ENCODE results near the gene RGP1. TPM values are rescaled to one million over a fixed set of nuclear protein-coding genes. Genes with fewer than 3 reads are reported as not detected.

RGP1 gene
- total RNA-seq, 1 donor from 2014 or later: 10.2 TPM

DNA sequence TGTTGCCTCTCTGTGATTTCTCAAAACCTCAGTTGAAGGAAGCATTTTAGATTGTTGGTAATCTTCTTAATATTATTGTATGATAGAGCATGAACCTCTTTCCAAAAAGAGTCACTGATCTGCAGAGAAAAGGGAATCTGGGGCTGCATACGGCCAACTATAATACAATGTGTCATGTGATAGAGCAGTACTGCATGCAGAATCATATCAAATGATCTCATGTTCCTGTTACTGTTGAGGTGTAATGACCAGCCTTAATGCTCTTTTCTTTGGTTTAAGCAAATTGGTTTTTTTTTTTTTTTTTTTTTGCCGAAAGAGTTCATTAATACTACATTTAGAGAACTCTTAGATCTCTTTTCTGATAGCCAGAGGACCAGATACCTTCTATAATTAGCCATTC lies 17.9 kb downstream of the RGP1 start:
- DNase-seq (ENCODE audit: low spot score in 2 of 2) (no peak), FAIRE-seq (no peak)

DNA sequence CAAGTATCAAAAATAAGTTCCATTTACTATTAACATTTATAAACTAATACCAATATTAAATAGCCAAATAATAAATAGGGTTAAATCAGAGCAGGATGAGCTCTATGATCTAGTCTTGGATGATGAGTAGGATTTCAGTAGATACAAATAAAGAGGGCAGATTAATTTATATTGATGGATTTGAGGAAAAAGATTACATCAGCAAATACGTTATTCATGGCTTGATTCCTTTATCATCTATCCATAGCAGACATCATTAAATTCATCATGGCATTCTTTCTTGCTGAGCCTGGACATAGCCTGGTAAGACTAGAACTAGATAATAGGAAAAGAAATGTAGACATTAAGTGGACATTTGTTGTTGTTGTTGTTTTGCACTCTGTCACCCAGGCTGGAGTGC lies 18.4 kb downstream of the RGP1 start:
- FAIRE-seq: no peak

DNA sequence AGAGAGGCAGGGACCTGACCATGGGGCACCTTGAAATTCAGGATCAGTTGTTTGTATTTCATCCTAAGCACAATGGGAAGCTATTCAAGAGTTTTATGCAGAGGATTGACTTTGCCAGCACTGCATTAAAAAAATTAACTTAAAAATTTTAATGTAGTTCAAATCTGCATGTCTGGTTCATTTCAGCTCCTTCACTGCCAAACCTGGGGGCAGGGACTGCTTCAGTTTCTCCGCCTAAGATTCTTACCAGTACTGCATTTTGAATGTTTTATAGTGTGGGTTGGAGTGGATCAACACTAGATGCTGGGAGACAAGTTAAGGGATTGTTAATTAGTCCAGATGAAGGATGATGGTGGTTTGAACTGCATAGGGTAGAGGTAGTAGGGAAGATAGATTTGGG lies 20.7 kb downstream of the RGP1 start:
- FAIRE-seq: no peak
- no peak for DNase-seq (ENCODE audit: low spot score in 2 of 2)

More for the DNA sequence above, 18.4 kb downstream of the RGP1 start:
- DNase-seq (ENCODE audit: low spot score in 2 of 2): no peak

DNA sequence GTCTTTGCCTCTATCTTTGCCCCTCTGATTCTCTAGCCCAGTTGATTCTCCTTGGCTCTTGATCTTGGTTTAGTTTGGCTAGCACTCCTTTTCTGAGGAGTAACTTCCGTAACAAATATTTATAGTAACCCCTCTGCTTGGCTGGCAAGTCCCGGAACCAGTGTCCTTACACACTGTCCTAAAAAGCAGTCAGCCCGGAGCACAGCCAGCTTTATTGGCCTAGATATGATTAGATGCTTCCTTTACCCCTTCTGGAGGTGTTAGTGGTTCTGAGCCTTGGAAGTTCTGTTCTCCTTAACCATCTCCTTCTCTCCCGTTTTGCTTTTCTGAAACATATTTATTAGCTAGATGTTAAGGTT lies 22.0 kb downstream of the RGP1 start:
- DNase-seq (ENCODE audit: low spot score in 2 of 2) (no peak), FAIRE-seq (no peak)

DNA sequence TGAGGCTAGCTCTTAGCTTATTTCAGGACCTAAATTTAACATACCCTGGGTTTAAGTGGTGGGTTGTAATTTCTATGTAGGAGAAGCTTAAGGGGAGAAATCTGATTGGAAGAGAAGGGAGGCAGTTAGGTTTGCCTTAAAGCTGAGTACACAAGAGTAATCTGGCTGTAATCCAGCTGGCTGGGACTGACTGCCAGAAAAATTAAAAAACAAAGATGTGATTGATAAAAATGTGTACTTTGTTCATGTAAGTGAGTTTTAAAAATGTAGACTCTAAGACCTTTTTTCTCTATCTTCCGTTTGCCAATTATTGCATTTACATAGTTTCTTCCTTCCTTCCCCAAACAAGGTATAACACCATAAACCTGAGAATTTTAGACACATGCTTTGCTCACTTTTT lies 22.4 kb downstream of the RGP1 start:
- DNase-seq (ENCODE audit: low spot score in 2 of 2) (no peak), FAIRE-seq (no peak)

GRCh38 chr9:35771943-35772342 lies 22.9 kb downstream of the RGP1 start:
- FAIRE-seq (no peak), DNase-seq (ENCODE audit: low spot score in 2 of 2) (no peak)

- DNase-seq (ENCODE audit: low spot score in 2 of 2) (no peak), FAIRE-seq (no peak)
Observed at GRCh38 chr9:35774907-35775635, 26.0 kb downstream of the RGP1 start.

DNA sequence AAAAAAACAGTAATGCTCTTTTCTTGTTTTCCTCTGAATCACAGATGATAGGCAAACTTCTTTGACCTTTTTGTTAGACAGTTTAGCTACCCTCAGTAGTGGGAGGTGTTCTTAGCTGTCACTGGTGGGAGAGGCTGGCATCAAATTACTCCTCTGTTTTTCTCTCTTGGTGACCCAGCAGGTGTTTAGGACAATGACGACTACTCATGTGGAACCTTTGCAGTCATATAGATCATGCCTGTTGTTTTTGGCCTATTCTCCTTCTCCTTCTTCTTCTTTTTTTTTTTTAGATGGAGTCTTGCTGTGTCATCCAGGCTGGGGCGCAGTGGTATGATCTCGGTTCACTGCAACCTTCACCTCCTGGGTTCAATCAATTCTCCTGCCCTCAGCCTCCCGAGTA lies 26.9 kb downstream of the RGP1 start:
- no peak for FAIRE-seq
- DNase-seq (ENCODE audit: low spot score in 2 of 2): no peak

DNA sequence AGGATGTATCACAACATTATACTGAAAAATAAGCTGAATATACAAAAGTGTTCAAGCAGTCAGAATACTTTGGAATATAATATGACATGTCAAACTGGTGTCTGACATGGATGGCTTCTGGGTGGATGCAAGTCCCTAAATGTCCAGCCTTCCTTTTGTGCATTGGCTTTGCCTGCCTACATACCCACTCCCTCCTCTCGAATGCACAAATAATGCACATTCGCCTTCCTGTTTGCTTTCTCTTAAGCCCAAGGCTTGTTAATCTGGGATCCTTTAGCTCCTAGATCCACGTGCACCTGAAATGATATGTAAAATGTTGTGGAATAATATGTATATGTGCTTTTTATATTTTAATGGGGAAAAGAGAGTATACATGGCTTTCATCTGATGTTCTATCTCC lies 29.4 kb downstream of the RGP1 start:
- FAIRE-seq: no peak
- no peak for DNase-seq (ENCODE audit: low spot score in 2 of 2)

DNA sequence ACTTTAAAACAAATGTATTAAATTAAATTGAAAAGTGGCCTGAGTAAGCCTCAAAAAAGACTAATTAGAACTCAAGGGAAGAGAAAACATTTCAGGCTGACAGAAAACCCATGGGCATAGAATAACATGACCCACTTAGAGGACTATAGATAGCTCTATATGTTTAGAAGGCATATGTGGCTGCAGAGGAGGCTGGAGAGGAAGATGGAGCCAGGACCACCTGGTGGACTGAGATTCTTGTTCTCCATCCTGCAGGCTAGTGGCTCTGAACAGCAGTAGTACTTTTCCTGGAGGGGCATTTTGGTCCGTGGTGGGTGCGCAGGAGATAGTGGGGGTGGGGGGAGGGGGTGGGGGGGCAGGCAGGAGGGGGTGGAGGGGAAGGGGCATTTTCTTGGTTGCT lies 32.0 kb downstream of the RGP1 start:
- FAIRE-seq (no peak), DNase-seq (ENCODE audit: low spot score in 2 of 2) (no peak)

- FAIRE-seq (no peak), DNase-seq (ENCODE audit: low spot score in 2 of 2) (no peak)
Observed at GRCh38 chr9:35783418-35783817, 34.3 kb downstream of the RGP1 start.

DNA sequence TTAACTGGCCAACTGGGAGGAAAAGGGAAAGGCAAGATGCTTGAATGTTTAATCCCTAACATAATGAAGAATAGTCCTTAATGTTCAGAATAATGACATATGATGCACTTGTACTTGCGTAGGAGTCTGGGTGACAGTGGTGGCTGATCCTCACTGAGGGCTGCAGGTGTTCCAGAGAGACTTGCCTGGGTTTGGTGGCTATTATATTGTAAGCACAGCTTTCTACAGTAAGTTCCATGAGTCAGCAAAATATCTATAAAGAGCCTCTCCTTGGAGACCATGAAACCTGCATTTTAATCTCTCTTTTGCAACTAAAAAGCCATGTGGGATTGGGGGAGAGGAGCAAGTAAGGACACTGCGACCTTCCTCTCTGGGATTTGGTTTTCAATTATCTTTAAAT lies 40.5 kb downstream of the RGP1 start:
- no peak for FAIRE-seq
- DNase-seq (ENCODE audit: low spot score in 2 of 2): no peak

DNA sequence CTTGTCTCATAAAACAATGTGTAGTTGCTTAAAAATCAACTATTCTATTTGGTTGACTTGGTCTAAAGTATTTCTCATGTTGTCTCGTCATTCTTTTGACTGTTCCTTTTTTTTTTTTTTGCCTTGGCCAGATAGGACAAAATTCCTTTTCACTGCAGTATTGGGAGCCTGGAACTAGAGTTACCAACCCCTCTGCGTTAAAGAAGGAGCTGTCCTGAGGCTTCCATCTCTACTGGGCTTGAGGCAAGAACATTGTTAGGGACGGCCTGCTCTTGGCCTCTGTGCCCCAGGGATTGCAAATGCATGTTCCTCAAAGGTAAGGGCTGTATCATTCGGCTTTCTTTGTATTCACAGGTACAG lies 40.9 kb downstream of the RGP1 start:
- FAIRE-seq (no peak), DNase-seq (ENCODE audit: low spot score in 2 of 2) (no peak)

GRCh38 chr9:35790385-35791296 lies 41.6 kb downstream of the RGP1 start:
- FAIRE-seq: no peak

DNA sequence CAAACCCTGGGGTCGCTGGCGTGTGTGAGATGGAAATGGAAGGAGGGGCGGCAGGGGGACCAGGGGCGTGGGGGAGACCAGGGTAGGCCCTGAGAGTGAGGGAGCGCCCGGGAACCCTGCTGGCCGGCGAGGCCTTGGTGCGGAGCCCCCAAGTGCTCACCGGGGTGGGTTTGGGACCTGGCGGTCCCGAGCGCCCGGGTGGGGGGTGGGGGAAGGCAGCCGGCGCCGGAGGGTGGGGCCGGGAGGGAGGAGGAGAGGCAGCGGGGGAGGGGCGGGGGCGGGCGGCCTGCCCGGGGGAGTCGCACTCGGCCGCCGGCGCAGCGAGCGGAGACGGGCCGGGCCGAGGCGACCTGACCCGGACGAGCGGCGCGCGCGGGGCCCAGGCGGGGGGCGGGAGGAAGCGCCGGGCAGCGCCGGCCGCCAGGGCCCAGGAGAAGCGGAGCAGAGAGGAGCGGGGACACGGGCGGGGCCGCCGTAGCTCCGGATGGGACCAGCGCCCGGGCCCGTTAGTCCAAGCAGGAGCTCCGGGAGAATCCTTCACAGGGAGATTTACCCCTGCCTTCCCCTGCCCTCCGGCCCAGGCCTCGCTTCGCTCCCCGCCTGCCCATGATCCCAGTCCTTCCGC lies 42.3 kb downstream of the RGP1 start, which contains the start of gene NPR2:
Gene NPR2 (plus strand): TSS at position 295 of the 625 bp plus-strand sequence. CDS start 818 bp downstream, outside the sequence.
- DNase-seq (ENCODE audit: low spot score in 2 of 2) (peak; percentile 60 to 65), FAIRE-seq (no peak)

More at GRCh38 chr9:35790385-35791296, 41.6 kb downstream of the RGP1 start:
- DNase-seq (ENCODE audit: low spot score in 2 of 2): peak; percentile 79 to 85

DNA sequence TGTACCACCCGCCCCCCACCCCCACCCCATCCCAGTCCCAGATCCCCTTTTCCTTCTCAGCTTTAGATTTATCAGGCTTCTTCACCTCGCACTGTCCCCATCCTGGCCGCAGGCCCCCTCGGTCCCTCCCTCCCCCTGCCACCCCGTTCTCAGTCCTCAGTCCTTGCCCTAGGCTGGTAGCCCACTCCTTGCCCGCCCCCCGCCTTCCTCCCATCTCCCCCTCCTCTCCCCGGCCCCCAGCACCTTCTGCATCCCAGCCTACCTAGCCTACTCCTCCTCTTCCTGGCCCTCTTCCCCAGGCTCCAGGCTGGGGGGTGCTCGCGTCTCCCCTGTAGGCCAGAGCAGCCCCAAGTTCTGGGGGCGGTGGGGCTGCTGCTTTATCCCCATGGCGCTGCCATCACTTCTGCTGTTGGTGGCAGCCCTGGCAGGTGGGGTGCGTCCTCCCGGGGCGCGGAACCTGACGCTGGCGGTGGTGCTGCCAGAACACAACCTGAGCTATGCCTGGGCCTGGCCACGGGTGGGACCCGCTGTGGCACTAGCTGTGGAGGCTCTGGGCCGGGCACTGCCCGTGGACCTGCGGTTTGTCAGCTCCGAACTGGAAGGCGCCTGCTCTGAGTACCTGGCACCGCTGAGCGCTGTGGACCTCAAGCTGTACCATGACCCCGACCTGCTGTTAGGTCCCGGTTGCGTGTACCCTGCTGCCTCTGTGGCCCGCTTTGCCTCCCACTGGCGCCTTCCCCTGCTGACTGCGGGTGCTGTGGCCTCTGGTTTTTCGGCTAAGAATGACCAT lies 43.1 kb downstream of the RGP1 start:
- DNase-seq (ENCODE audit: low spot score in 2 of 2) (no peak), FAIRE-seq (no peak)

GRCh38 chr9:35792826-35793225 lies 43.7 kb downstream of the RGP1 start:
- DNase-seq (ENCODE audit: low spot score in 2 of 2) (no peak), FAIRE-seq (no peak)

GRCh38 chr9:35793461-35793860 lies 44.4 kb downstream of the RGP1 start:
- no peak for DNase-seq (ENCODE audit: low spot score in 2 of 2)

GRCh38 chr9:35795695-35796094 lies 46.6 kb downstream of the RGP1 start:
- FAIRE-seq: no peak

More at GRCh38 chr9:35793461-35793860, 44.4 kb downstream of the RGP1 start:
- no peak for FAIRE-seq

DNA sequence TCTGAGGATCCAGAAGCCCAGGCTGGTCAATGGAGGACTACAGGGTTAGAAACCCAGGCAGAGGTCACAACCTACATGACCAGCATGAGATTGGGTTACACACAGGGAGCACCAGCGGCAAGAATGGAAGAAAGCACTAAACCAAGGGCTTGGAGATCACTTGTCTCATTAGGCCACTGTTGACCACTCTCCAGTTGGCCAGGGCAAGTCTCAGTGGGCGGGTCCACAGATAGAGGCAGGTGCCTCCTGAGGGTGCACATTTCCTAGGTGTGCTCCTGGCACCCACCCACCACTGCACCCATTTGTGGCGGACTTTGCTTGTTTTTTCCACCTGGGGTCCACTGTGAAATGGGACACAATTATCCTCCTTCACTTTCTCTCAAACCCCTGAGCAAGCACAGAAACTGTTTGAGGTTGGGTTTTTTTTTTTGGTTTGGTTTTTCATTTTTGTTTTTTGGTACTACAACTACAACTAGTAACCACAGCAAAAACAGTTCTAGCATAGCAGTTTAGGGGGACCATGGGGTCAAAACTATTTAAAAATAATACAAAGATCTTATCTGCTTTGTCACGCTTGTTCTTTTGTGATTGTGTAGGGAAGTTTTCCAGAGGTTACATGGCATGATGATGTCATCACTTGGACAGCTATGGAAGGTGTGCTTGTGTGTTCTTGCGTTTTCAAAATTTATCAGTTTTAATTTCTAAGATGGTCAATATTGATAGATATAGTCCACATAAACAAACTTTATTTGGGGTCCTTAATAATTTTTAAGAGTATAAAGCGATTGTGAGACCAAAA lies 48.4 kb downstream of the RGP1 start:
- FAIRE-seq: no peak
- no peak for DNase-seq (ENCODE audit: low spot score in 2 of 2)

More at GRCh38 chr9:35795695-35796094, 46.6 kb downstream of the RGP1 start:
- DNase-seq (ENCODE audit: low spot score in 2 of 2): no peak

All from frontal cortex (tissue), 4 donors.